GM21423 (cell line): ENCODE measurements around the gene REC114.
"Not testable (repeated sequence)": the region's sequence is repeated elsewhere in the genome, so short reads cannot be mapped to it uniquely, and the experiment has no call there.

Source experiments
- ATAC-seq: cut with Tn5 transposase; IDR thresholded peaks from one replicate; pipeline ENCODE4 v1.9.1; 2021; ENCODE audit warnings: mild to moderate bottlenecking, moderate library complexity; ENCODE audit not compliant: unreplicated experiment

The REC114 gene, protein sequence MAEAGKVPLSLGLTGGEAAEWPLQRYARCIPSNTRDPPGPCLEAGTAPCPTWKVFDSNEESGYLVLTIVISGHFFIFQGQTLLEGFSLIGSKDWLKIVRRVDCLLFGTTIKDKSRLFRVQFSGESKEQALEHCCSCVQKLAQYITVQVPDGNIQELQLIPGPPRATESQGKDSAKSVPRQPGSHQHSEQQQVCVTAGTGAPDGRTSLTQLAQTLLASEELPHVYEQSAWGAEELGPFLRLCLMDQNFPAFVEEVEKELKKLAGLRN

GRCh38 chr15:73442968-73443367 lies at the start of gene REC114:
REC114 (plus strand) TSS chr15:73443164; CDS start chr15:73443186, 22 bp downstream.
- ATAC-seq: no peak

DNA sequence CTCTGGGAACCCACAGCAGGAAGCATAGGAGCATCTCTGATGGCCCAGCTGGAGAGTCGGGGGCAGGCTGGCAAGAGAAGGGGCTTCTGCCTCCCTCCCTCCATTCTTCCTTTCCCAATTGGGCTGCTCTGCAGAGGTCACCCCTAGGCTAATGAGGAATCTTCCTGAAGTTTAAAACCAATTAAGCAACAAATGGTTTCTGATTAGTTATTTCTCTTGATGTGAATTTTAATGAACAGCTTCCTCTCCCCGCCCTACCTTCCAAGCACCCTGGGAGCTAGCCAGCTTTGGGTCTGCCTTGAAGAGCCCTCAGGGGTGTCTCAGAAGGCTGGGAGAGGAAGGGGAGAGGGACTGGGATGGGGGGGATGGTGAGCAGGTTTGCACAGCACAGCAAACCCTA lies 49.6 kb upstream of the REC114 start:
- no peak for ATAC-seq

- no peak for ATAC-seq
These were observed 48.2 kb upstream of the REC114 start for GRCh38 chr15:73394782-73395181.

DNA sequence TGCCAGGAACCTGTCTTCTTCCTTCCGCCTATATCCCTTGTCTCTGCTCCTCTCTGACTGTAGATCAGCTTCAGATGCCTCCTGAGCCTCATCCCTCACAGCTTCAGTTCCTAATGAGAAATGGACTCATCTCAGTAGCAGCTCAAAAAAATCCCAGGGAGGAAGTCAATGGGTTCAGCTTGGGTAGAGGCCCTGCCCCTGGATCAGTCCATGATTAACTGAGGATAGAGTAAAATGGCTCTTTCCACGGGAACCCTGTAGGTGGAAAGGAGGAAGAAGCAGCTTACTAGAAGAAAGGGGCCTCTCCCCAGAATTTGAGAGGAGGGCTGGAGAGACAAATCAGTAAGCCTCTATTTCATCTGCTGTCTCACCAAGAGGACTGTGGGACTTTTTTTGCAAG lies 47.3 kb upstream of the REC114 start:
- ATAC-seq: no peak

- ATAC-seq: no peak
These were observed 45.5 kb upstream of the REC114 start for GRCh38 chr15:73397461-73397860.

- no peak for ATAC-seq
These were observed 44.1 kb upstream of the REC114 start for GRCh38 chr15:73398861-73399260.

DNA sequence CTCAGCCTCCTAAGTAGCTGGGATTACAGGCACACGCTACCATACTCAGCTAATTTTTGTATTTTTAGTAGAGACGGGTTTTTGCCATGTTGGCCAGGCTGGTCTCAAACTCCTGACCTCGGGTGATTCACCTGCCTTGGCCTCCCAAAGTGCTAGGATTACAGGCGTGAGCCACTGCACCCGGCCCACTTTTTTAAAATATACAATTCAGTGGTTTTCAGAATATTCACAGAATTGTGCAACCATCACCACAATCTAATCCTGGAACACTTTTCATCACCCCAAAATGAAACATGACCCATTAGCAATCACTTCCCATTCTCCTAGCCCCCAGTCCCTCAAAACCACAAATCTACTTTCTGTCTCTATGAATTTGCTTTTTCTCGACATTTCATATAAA lies 42.7 kb upstream of the REC114 start:
- ATAC-seq: not testable (repeated sequence)

DNA sequence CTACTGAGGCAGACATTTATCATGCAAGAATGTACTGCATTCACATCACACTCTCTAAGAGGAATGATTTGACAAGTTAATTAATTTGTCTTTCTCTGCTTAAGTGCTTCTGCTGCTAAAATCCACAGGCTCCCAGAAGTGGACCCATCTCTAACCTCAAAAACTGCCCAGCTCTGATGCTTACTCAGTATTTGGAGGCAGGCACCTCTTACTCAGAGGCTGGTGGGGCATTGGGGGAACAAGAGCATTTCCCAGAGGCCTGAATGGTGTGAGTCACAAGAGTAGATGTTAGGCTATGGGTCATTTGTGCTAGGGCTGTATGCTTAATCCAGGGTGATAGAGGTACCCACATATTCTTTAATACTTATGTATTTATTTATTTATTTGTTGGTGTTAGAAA lies 39.8 kb upstream of the REC114 start:
- no peak for ATAC-seq

GRCh38 chr15:73414876-73415275 lies 28.1 kb upstream of the REC114 start:
- no peak for ATAC-seq

DNA sequence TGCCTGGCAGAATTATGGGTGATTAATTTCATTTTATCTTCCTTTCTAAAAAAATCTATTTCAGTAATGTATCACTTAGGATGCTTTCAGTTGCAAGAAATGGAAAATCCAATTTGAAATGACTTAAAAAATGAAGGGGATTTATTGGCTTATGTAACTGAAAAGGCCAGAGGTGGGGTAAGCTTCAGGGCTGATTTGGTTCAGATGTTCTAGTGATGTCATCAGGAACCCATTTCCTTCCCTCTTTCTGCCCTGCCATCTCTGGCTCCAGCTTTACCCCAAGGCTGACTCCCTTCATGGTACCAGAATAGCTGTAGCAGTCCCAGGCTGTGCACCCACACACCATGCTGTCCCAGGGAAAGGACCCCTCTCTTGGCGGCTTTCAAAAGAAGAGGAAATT lies 18.5 kb upstream of the REC114 start:
- no peak for ATAC-seq

GRCh38 chr15:73425510-73425909 lies 17.5 kb upstream of the REC114 start:
- no peak for ATAC-seq

GRCh38 chr15:73426323-73426994 lies 16.5 kb upstream of the REC114 start:
- ATAC-seq: no peak

GRCh38 chr15:73431329-73431728 lies 11.6 kb upstream of the REC114 start:
- ATAC-seq: not testable (repeated sequence)

GRCh38 chr15:73433873-73434272 lies 9.1 kb upstream of the REC114 start:
- no peak for ATAC-seq

GRCh38 chr15:73436613-73437012 lies 6.4 kb upstream of the REC114 start:
- no peak for ATAC-seq

DNA sequence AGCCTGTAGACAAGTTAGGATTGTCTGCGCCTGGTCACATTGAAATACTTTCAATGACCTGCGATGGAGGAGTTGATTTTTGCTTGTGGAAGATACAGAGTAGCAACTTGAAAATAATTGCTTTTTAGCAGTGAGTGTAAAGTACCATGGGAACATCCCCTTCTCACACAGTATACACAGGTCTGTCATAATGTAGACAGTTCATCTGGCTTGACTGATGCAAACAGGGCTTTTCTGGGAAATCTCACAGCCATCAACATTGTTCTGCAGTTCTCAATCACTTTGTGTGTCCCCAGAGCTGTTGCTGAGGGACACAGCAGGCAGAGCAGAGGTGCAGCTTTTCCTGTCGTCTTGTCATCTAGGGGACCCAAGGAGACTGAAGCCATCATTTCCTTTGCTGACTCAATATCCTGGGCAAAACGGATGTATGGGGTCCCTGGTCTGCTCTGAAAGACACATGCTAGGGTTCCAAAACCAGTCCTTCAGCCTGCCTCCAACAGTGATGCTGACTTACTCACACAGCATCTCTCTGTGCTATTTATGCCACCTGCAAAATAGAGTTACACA lies 5.3 kb upstream of the REC114 start:
- ATAC-seq: no peak

DNA sequence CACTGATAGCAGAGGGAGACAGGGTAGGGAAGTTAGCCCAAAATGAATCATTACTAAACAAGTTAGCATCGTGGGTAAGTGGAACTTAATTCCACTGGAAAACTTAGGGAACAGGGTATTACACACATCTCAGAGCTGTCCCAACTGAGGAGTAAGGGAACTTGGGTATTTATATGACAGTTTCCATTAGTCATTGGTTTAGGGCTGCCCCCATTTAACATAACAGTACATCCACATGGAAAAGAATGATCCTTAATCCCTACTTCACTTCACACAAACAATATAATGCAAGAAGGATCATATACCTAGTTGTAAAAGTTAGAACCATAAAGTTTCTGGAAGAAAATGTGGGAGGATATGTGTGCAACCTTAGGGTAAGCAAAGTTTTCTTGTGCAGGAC lies 4.3 kb upstream of the REC114 start:
- ATAC-seq: no peak

GRCh38 chr15:73440571-73440970 lies 2.4 kb upstream of the REC114 start:
- ATAC-seq: no peak

- ATAC-seq: no peak
These were observed 543 bp upstream of the REC114 start for GRCh38 chr15:73442421-73442820.

- not testable (repeated sequence) for ATAC-seq
These were observed 4.5 kb downstream of the REC114 start for GRCh38 chr15:73447471-73447870.

DNA sequence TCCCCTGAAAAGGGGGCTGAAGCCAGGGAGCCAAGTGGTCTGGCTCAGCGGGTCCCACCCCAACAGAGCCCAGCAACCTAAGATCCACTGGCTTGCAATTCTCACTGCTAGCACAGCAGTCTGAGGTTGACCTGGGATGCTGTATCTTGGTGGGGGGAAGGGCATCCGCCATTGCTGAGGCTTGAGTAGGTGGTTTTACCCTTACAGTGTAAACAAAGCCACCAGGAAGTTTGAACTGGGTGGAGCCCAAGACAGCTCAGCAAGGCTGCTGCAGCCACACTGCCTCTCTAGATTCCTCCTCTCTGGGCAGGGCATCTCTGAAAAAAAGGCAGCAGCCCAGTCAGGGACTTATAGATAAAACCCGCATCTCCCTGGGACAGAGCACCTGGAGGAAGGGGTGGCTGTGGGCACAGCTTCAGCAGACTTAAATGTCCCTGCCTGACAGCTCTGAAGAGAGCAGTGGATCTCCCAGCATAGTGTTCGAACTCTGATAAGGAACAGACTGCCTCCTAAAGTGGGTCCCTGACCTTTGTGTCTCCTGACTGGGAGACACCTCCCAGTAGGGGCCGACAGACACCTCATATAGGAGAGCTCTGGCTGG lies 5.3 kb downstream of the REC114 start:
- ATAC-seq: not testable (repeated sequence)

GRCh38 chr15:73449980-73450379 lies 7.0 kb downstream of the REC114 start:
- ATAC-seq: not testable (repeated sequence)
